Measurements from ENCODE around the gene SSC4D.

GRCh38 chr7:76412249-76412648 is 2.8 kb upstream of the SSC4D start:
- TF ChIP-seq CTCF (IDR thresholded peaks at IDR 0.05; ENCODE audit: low read depth, low read length) (no peak), EZH2phosphoT487 (IDR thresholded peaks at IDR 0.05; ENCODE audit: low read depth) (no peak)
